AG09319 (cell line): ENCODE results near the gene RGPD8.
A peak's percentile ranks its signal among the peaks of the same experiment; 100 is the strongest.

Experiments used
- DNase-seq: peaks from one replicate; pipeline ENCODE4 v3.0.0-alpha.2; 2010; ENCODE audit warnings: low read depth; ENCODE audit errors: extremely low read depth
- CTCF ChIP-seq: IDR thresholded peaks from 2 replicates; pipeline ENCODE4 v1.5.1; 2011; ENCODE audit warnings: low read depth, mild to moderate bottlenecking, inconsistent platforms, low read length, moderate library complexity

RGPD8 gene

GRCh38 chr2:112433480-112433879, at the start of gene RGPD8:
Gene RGPD8 (minus strand): TSS chr2:112433645. CDS start chr2:112433453, 192 bp downstream.
- DNase-seq: peak; percentile 63

GRCh38 chr2:112483042-112483473, 49.6 kb upstream of the RGPD8 start:
- no peak for TF ChIP-seq CTCF
- no peak for DNase-seq

More at GRCh38 chr2:112433480-112433879, at the start of gene RGPD8:
- peak; percentile 49 for TF ChIP-seq CTCF

GRCh38 chr2:112482309-112483041, 49.0 kb upstream of the RGPD8 start:
- no peak for DNase-seq

GRCh38 chr2:112481528-112482233, 48.2 kb upstream of the RGPD8 start, which contains the start of gene TTL:
Gene TTL (plus strand): TSS chr2:112482156. CDS start chr2:112482345, 189 bp downstream.
- no peak for TF ChIP-seq CTCF
- no peak for DNase-seq

More at GRCh38 chr2:112482309-112483041, 49.0 kb upstream of the RGPD8 start:
- TF ChIP-seq CTCF: no peak

- DNase-seq: peak; percentile 51
- TF ChIP-seq CTCF: peak; percentile 93
Observed at GRCh38 chr2:112481050-112481527, 47.6 kb upstream of the RGPD8 start.

GRCh38 chr2:112480530-112481049, 47.1 kb upstream of the RGPD8 start:
- no peak for TF ChIP-seq CTCF
- no peak for DNase-seq
